Measurements from ENCODE around the gene MALRD1. TPM values are rescaled to one million over a fixed set of nuclear protein-coding genes. Genes with fewer than 3 reads are reported as not detected.

Gene MALRD1
- total RNA-seq, 4 donors from 2014 or later: 0.50 to 2.8 (median 1.6) TPM

GRCh38 chr10:19708031-19708430, 659.4 kb downstream of the MALRD1 start:
- no peak overlapping the region for H3K27ac ChIP-seq
- H3K4me3 ChIP-seq: no peak overlapping the region
- H3K4me1 ChIP-seq: no peaks in the 10 kb centered on the region
- H3K9me3 ChIP-seq: peaks cover 0 to 12% (median 0%) of the 10 kb centered on the region in 3 donors
- no peak for ATAC-seq
- H3K27me3 ChIP-seq: no peaks in the 10 kb centered on the region
- H3K36me3 ChIP-seq: no peaks in the 10 kb centered on the region
- TF ChIP-seq EP300 (IDR thresholded peaks at IDR 0.05) (no peak), POLR2AphosphoS5 (IDR thresholded peaks at IDR 0.05) (no peak), CTCF (IDR thresholded peaks at IDR 0.05) (no peak), POLR2A (IDR thresholded peaks at IDR 0.05) (no peak)

- H3K4me1 ChIP-seq: no peaks in the 10 kb centered on the region
- H3K36me3 ChIP-seq: no peaks in the 10 kb centered on the region
- ATAC-seq: no peak
- no peak overlapping the region for H3K4me3 ChIP-seq
- H3K27me3 ChIP-seq: no peaks in the 10 kb centered on the region
- 80 to 82% methylated on average over 1 to 3 of the region's 3 CpGs for WGBS, 2 donors (ENCODE audit: low coverage in 1 of 2)
- no peak overlapping the region for H3K27ac ChIP-seq
- TF ChIP-seq POLR2A (IDR thresholded peaks at IDR 0.05): no peak
- no peak for TF ChIP-seq POLR2AphosphoS5 (IDR thresholded peaks at IDR 0.05)
- TF ChIP-seq EP300 (IDR thresholded peaks at IDR 0.05): no peak
- TF ChIP-seq CTCF (IDR thresholded peaks at IDR 0.05): no peak
- peaks cover 0 to 12% (median 0%) of the 10 kb centered on the region in 3 donors for H3K9me3 ChIP-seq
Observed at GRCh38 chr10:19710600-19710999, 662.0 kb downstream of the MALRD1 start.

GRCh38 chr10:19713159-19713558, 664.6 kb downstream of the MALRD1 start:
- TF ChIP-seq POLR2A (IDR thresholded peaks at IDR 0.05): no peak
- TF ChIP-seq EP300 (IDR thresholded peaks at IDR 0.05): no peak
- no peak overlapping the region for H3K4me3 ChIP-seq
- no peaks in the 10 kb centered on the region for H3K36me3 ChIP-seq
- H3K27me3 ChIP-seq: no peaks in the 10 kb centered on the region
- H3K27ac ChIP-seq: no peak overlapping the region
- no peak for ATAC-seq
- no peaks in the 10 kb centered on the region for H3K4me1 ChIP-seq
- H3K9me3 ChIP-seq: peaks cover 0 to 12% (median 0%) of the 10 kb centered on the region in 3 donors

GRCh38 chr10:19713800-19714525, 665.4 kb downstream of the MALRD1 start:
- 48 to 57% methylated on average over 7 of the region's 18 CpGs for WGBS, 2 donors (ENCODE audit: low coverage in 1 of 2)
- Histone ChIP-seq H3K27ac (no peak overlapping the region), H3K4me3 (no peak overlapping the region), H3K27me3 (no peaks in the 10 kb centered on the region), H3K9me3 (peaks cover 0 to 12% (median 0%) of the 10 kb centered on the region in 3 donors), H3K36me3 (no peaks in the 10 kb centered on the region), H3K4me1 (no peaks in the 10 kb centered on the region)
- no peak for ATAC-seq
- TF ChIP-seq CTCF (IDR thresholded peaks at IDR 0.05): peak in 1 of 4 experiments; percentile 28
- TF ChIP-seq POLR2AphosphoS5 (IDR thresholded peaks at IDR 0.05): no peak

- no peaks in the 10 kb centered on the region for H3K27me3 ChIP-seq
- TF ChIP-seq CTCF (IDR thresholded peaks at IDR 0.05): no peak
- TF ChIP-seq POLR2A (IDR thresholded peaks at IDR 0.05): no peak
- no peak for TF ChIP-seq POLR2AphosphoS5 (IDR thresholded peaks at IDR 0.05)
- no peak for TF ChIP-seq EP300 (IDR thresholded peaks at IDR 0.05)
- H3K27ac ChIP-seq: no peak overlapping the region
- no peak for ATAC-seq
- H3K36me3 ChIP-seq: no peaks in the 10 kb centered on the region
- H3K4me3 ChIP-seq: no peak overlapping the region
- H3K9me3 ChIP-seq: no peaks in the 10 kb centered on the region
- WGBS, 2 donors (ENCODE audit: low coverage in 1 of 2): 29 to 38% methylated on average over 2 of the region's 3 CpGs
- no peaks in the 10 kb centered on the region for H3K4me1 ChIP-seq
Observed at GRCh38 chr10:19719284-19719683, 670.7 kb downstream of the MALRD1 start.
